Endothelial cell of umbilical vein (primary cell): ENCODE data around the gene GNAS. TPM values are rescaled to one million over a fixed set of nuclear protein-coding genes. Genes with fewer than 3 reads are reported as not detected.

Experiments
- BruUV-seq: library from RNA; stranded (reverse); fragments of 400-500 nt; replicated peaks from 2 replicates; lab custom pipeline; 2021; lab: Mats Ljungman, UMichigan
- CTCF ChIA-PET: fragments of 300-600, 350-600 bp; sonication (Branson Sonifier 250); formaldehyde crosslinking; loops from one replicate; lab custom pipeline; 2021; ENCODE audit warnings: antibody characterized with exemption, inconsistent platforms; lab: Charles Lee
- POLR2A ChIA-PET: fragments of 300-600, 350-600 bp; sonication (Branson Sonifier 250); formaldehyde crosslinking; loops from one replicate; lab custom pipeline; 2021; ENCODE audit warnings: antibody characterized with exemption, inconsistent platforms; lab: Charles Lee
- DNase-seq: peaks from one replicate; pipeline ENCODE4 v3.0.0-alpha.2; 2011; ENCODE audit warnings: low read depth, low spot score
- FAIRE-seq: peaks from 2 replicates; lab custom pipeline; 2011; peaks lifted over from hg19 to GRCh38; lab: Jason Lieb, UNC
- H2AFZ ChIP-seq: 2 replicates; pipeline ENCODE4 v1.6.0; 2012; ENCODE audit warnings: low read depth, low read length, control low read depth, inconsistent platforms
- H3K27ac ChIP-seq: 2 replicates; pipeline ENCODE4 v1.5.1; 2011; ENCODE audit warnings: low read depth, mild to moderate bottlenecking, control low read depth, low read length, moderate library complexity; ENCODE audit not compliant: insufficient read depth
- H3K27me3 ChIP-seq, 2 experiments: 2 replicates each; pipeline versions ENCODE4 v1.6.0 to v1.6.1; 2011; ENCODE audit warnings: low read length in 2 of 2, mixed read lengths in 1 of 2; ENCODE audit not compliant: control insufficient read depth in 2 of 2, insufficient read depth in 2 of 2
- H3K36me3 ChIP-seq, 2 experiments: 2 replicates in 1 of 2; 3 replicates in 1 of 2; pipeline ENCODE4 v1.5.1; 2011; ENCODE audit warnings: low read length in 2 of 2, mild to moderate bottlenecking in 1 of 2, moderate library complexity in 1 of 2; ENCODE audit not compliant: control insufficient read depth in 2 of 2, insufficient read depth in 2 of 2; ENCODE audit errors: extremely low read depth in 1 of 2
- H3K4me1 ChIP-seq: 3 replicates; pipeline ENCODE4 v1.5.1; 2011; ENCODE audit warnings: mild to moderate bottlenecking, low read length; ENCODE audit not compliant: control insufficient read depth, insufficient read depth; ENCODE audit errors: extremely low read depth
- H3K4me2 ChIP-seq: 2 replicates; pipeline ENCODE4 v1.6.1; 2011; ENCODE audit warnings: low read length, control low read depth, mixed read lengths; ENCODE audit not compliant: insufficient read depth
- H3K4me3 ChIP-seq, 3 experiments: fragments of 200-600 bp in 1 of 3; sonication (generic), shearing (Covaris generic) in 1 of 3; replicated peaks in 1 of 3; 2 replicates each; pipeline ENCODE4 v1.5.1; 2011 to 2016; ENCODE audit warnings: control low read depth in 3 of 3, low read length in 3 of 3, mild to moderate bottlenecking in 2 of 3, inconsistent platforms in 1 of 3, low read depth in 1 of 3, moderate library complexity in 1 of 3; ENCODE audit not compliant: insufficient read depth in 1 of 3
- H3K79me2 ChIP-seq: 2 replicates; pipeline ENCODE4 v1.6.0; 2012; ENCODE audit warnings: low read length, inconsistent platforms; ENCODE audit not compliant: control insufficient read depth, insufficient read depth
- H3K9ac ChIP-seq: replicated peaks from 2 replicates; pipeline ENCODE3; 2011; ENCODE audit warnings: low read length, control low read depth; ENCODE audit not compliant: insufficient read depth; ENCODE audit errors: extremely low read depth
- H3K9me1 ChIP-seq: replicated peaks from 3 replicates; pipeline ENCODE4 v1.6.0; 2011; ENCODE audit warnings: mild to moderate bottlenecking, low read length; ENCODE audit not compliant: control insufficient read depth, insufficient read depth; ENCODE audit errors: extremely low read depth
- H3K9me3 ChIP-seq: replicated peaks from 2 replicates; pipeline ENCODE4 v1.5.1; 2012; ENCODE audit warnings: low read length, inconsistent platforms; ENCODE audit not compliant: control insufficient read depth, insufficient read depth
- H4K20me1 ChIP-seq: replicated peaks from 2 replicates; pipeline ENCODE3; 2011; ENCODE audit warnings: mild to moderate bottlenecking, low read length; ENCODE audit not compliant: control insufficient read depth, insufficient read depth; ENCODE audit errors: extremely low read depth
- CTCF ChIP-seq, 2 donors: IDR thresholded peaks; 1 replicate in 1 of 2; 2 replicates in 1 of 2; pipeline ENCODE4 v1.5.1; 2011; ENCODE audit warnings: low read length in 2 of 2, mild to moderate bottlenecking in 2 of 2, moderate library complexity in 2 of 2, control low read depth in 1 of 2, inconsistent platforms in 1 of 2, low read depth in 1 of 2; ENCODE audit not compliant: insufficient read depth in 1 of 2; ENCODE audit errors: extremely low read depth in 1 of 2
- EZH2 ChIP-seq: IDR thresholded peaks from 2 replicates; pipeline ENCODE4 v1.6.1; 2012; ENCODE audit warnings: borderline replicate concordance, low read depth, mild to moderate bottlenecking, moderate library complexity, low read length, inconsistent platforms; ENCODE audit not compliant: severe bottlenecking
- FOS ChIP-seq: IDR thresholded peaks from 2 replicates; pipeline ENCODE4 v1.6.1; 2011; ENCODE audit warnings: mild to moderate bottlenecking, low read length, moderate library complexity, borderline replicate concordance; ENCODE audit not compliant: insufficient read depth
- GATA2 ChIP-seq: IDR thresholded peaks from 2 replicates; pipeline ENCODE4 v1.7.0; 2011; ENCODE audit warnings: low read depth, mild to moderate bottlenecking, moderate library complexity, mixed read lengths, low read length; ENCODE audit not compliant: insufficient read length, insufficient read depth
- JUN ChIP-seq: IDR thresholded peaks from 2 replicates; pipeline ENCODE4 v1.6.1; 2011; ENCODE audit warnings: borderline replicate concordance, low read depth; ENCODE audit not compliant: insufficient read length, insufficient read depth
- MAX ChIP-seq: IDR thresholded peaks from 2 replicates; pipeline ENCODE4 v1.6.1; 2011; ENCODE audit not compliant: insufficient read depth, insufficient read length
- MYC ChIP-seq: IDR thresholded peaks from one replicate; pipeline ENCODE4 v1.6.1; 2011; ENCODE audit warnings: mild to moderate bottlenecking, low read depth, low read length
- POLR2A ChIP-seq: IDR thresholded peaks from 2 replicates; pipeline ENCODE4 v1.6.1; 2012; ENCODE audit warnings: low read depth, mild to moderate bottlenecking, control low read depth, low read length
- POLR2AphosphoS5 ChIP-seq: IDR thresholded peaks from 2 replicates; pipeline ENCODE4 v1.6.1; 2012; ENCODE audit warnings: low read depth, mild to moderate bottlenecking, control low read depth, low read length, moderate library complexity; ENCODE audit not compliant: insufficient read depth
- dilution Hi-C: fragments of 300-500 bp; cut with MboI; formaldehyde crosslinking; loops from one replicate; pipeline ENCODE4 v1.15.0; 2019; ENCODE audit warnings: low sequenced_read_pairs; ENCODE audit not compliant: extremely low pct_ligation_motif_present
- intact Hi-C: fragments of 100-400 bp; cut with micrococcal nuclease; formaldehyde crosslinking; loops from one replicate; pipeline ENCODE4 v1.10.0; 2022
- polyA plus RNA-seq, 4 experiments: library from polyadenylated mRNA; depleted of rRNA in 3 of 4; stranded (reverse) in 3 of 4; unstranded in 1 of 4; fragments of >200 nt; gene quantifications; 2 replicates each; pipeline versions ENCODE4 v1.2.1 to v1.2.3, GENCODE V29; 2011 to 2012; ENCODE audit warnings: missing spikeins in 1 of 4
- total RNA-seq: library from RNA; stranded (reverse); gene quantifications from 2 replicates; pipeline ENCODE4 v1.2.3, GENCODE V29; 2021

Gene GNAS
- total and polyA plus RNA-seq, 2 donors (not counting 3 experiments of a cell fraction or from before 2014, with no cell fraction given) = 1,141 to 1,882 TPM

GRCh38 chr20:58865843-58866242, 13.3 kb downstream of the GNAS start:
- CTCF ChIA-PET = interaction anchor here (0.8 to 6.8 kb wide), 3 partner anchors 16 to 629 kb away, joined by 3 to 57 read pairs (median 5); no protein-coding TSS in a partner anchor
- intact Hi-C loops (no loop called here), dilution Hi-C loops (no loop called here)
- H3K4me3 ChIP-seq = no peak overlapping the region
- no peak overlapping the region for H2AFZ ChIP-seq
- FAIRE-seq (no peak), DNase-seq (no peak)
- TF ChIP-seq JUN (no peak), POLR2A (no peak), MYC (no peak), MAX (no peak), EZH2 (no peak), FOS (no peak)
- no peak overlapping the region for H3K9ac ChIP-seq
- H4K20me1 ChIP-seq = no peaks in the 10 kb centered on the region
- peaks cover 12 to 30% of the 10 kb centered on the region in 2 experiments for H3K27me3 ChIP-seq
- H3K9me3 ChIP-seq = no peaks in the 10 kb centered on the region
- no peak overlapping the region for H3K4me2 ChIP-seq
- H3K4me1 ChIP-seq = peaks cover 3% of the 10 kb centered on the region
- POLR2A ChIA-PET = no interaction called here
- H3K27ac ChIP-seq = no peak overlapping the region
- H3K36me3 ChIP-seq = no peaks in the 10 kb centered on the region
- no peaks in the 10 kb centered on the region for H3K79me2 ChIP-seq
- BruUV-seq = no TSS peak
- H3K9me1 ChIP-seq = no peaks in the 10 kb centered on the region

- no peak for FAIRE-seq
- dilution Hi-C loops (no loop called here), intact Hi-C loops (no loop called here)
- CTCF ChIA-PET = interaction anchor here (0.8 to 6.8 kb wide), 13 partner anchors 10 to 628 kb away, joined by 3 to 57 read pairs (median 4); partner anchors contain the start of genes ATP5F1E, GNAS and GNAS-AS1
- Histone ChIP-seq H3K79me2 (no peaks in the 10 kb centered on the region), H3K4me1 (peaks cover 3% of the 10 kb centered on the region), H4K20me1 (no peaks in the 10 kb centered on the region), H2AFZ (no peak overlapping the region), H3K9me1 (no peaks in the 10 kb centered on the region), H3K27ac (no peak overlapping the region), H3K9me3 (no peaks in the 10 kb centered on the region), H3K9ac (no peak overlapping the region), H3K27me3 (peaks cover 12 to 25% of the 10 kb centered on the region in 2 experiments), H3K36me3 (no peaks in the 10 kb centered on the region), H3K4me2 (no peak overlapping the region), H3K4me3 (no peak overlapping the region)
- BruUV-seq = no TSS peak
- TF ChIP-seq FOS = no peak
- TF ChIP-seq CTCF (IDR thresholded peaks at IDR 0.05; ENCODE audit: extremely low read depth in 1 of 2, insufficient read depth in 1 of 2, low read depth in 1 of 2, low read length in 2 of 2) = no peak
- no peak for TF ChIP-seq EZH2
- no peak for TF ChIP-seq MYC
- TF ChIP-seq POLR2A = no peak
- no peak for TF ChIP-seq JUN
- TF ChIP-seq MAX = no peak
- no peak for TF ChIP-seq GATA2
- TF ChIP-seq POLR2AphosphoS5 = no peak
- DNase-seq = no peak
- POLR2A ChIA-PET = no interaction called here
Observed at GRCh38 chr20:58867211-58867610, 14.7 kb downstream of the GNAS start.
